CD4-positive, alpha-beta T cell (primary cell): ENCODE results near the gene EIF3A. TPM values are rescaled to one million over a fixed set of nuclear protein-coding genes. Genes with fewer than 3 reads are reported as not detected.

Experiments
- ATAC-seq: fragments of 200-7000 bp; cut with Tn5 transposase; one replicate; pipeline ENCODE4 v1.10.0; 2022; ENCODE audit warnings: mild to moderate bottlenecking; ENCODE audit not compliant: poor library complexity
- CTCF ChIA-PET: fragments of 350-600 bp; sonication (Branson Sonifier 250); formaldehyde crosslinking; loops from one replicate; lab custom pipeline; 2021; ENCODE audit warnings: antibody characterized with exemption, inconsistent platforms; lab: Charles Lee
- POLR2A ChIA-PET: fragments of 350-600 bp; sonication (Branson Sonifier 250); formaldehyde crosslinking; loops from one replicate; lab custom pipeline; 2021; ENCODE audit warnings: antibody characterized with exemption, inconsistent platforms; lab: Charles Lee
- DNase-seq, 14 experiments: peaks; one replicate each; pipeline ENCODE4 v3.0.0-alpha.2; 2013 to 2020; ENCODE audit warnings: mixed read lengths in 2 of 14
- H3K27ac ChIP-seq, 2 donors: one replicate each; pipeline versions ENCODE4 v1.5.1 to v1.7.0; 2013; ENCODE audit warnings: low read length in 2 of 2, low read depth in 1 of 2, mild to moderate bottlenecking in 1 of 2
- H3K27me3 ChIP-seq, 2 experiments: 1 replicate in 1 of 2; 2 replicates in 1 of 2; pipeline versions ENCODE4 v1.6.1 to v1.7.0; 2013; ENCODE audit warnings: low read length in 2 of 2, control low read depth in 1 of 2, mild to moderate bottlenecking in 1 of 2, moderate library complexity in 1 of 2; ENCODE audit not compliant: insufficient read depth in 2 of 2, control insufficient read depth in 1 of 2
- H3K36me3 ChIP-seq: one replicate; pipeline ENCODE4 v1.6.1; 2013; ENCODE audit warnings: low read length, control low read depth; ENCODE audit not compliant: insufficient read depth
- H3K4me1 ChIP-seq: one replicate; pipeline ENCODE4 v1.6.1; 2013; ENCODE audit warnings: low read length, control low read depth; ENCODE audit not compliant: insufficient read depth
- H3K4me3 ChIP-seq: one replicate; pipeline ENCODE4 v1.5.1; 2013; ENCODE audit warnings: mild to moderate bottlenecking, low read length, moderate library complexity
- H3K9me3 ChIP-seq, 2 experiments: 1 replicate in 1 of 2; 2 replicates in 1 of 2; pipeline versions ENCODE4 v1.6.1 to v1.7.0; 2013; ENCODE audit warnings: low read length in 2 of 2, mild to moderate bottlenecking in 2 of 2, control low read depth in 1 of 2, moderate library complexity in 1 of 2; ENCODE audit not compliant: control insufficient read depth in 1 of 2, insufficient read depth in 1 of 2
- H3K27ac Mint-ChIP-seq: one replicate; pipeline ENCODE4 v1.8.0; 2020; ENCODE audit warnings: mixed read lengths
- H3K27me3 Mint-ChIP-seq: one replicate; pipeline ENCODE4 v1.8.0; 2021; ENCODE audit warnings: mixed read lengths
- H3K36me3 Mint-ChIP-seq: one replicate; pipeline ENCODE4 v1.8.0; 2021; ENCODE audit warnings: low read depth, mixed read lengths
- H3K4me1 Mint-ChIP-seq: one replicate; pipeline ENCODE4 v1.8.0; 2021; ENCODE audit warnings: low read depth, mixed read lengths
- H3K4me3 Mint-ChIP-seq: one replicate; pipeline ENCODE4 v1.8.0; 2020; ENCODE audit warnings: mild to moderate bottlenecking, mixed read lengths
- H3K9me3 Mint-ChIP-seq: one replicate; pipeline ENCODE4 v1.8.0; 2020; ENCODE audit warnings: mixed read lengths
- intact Hi-C, 2 experiments: fragments of 100-400 bp; cut with DNase I in 1 of 2; cut with micrococcal nuclease in 1 of 2; formaldehyde crosslinking; loops; one replicate each; pipeline versions ENCODE4 v1.15.1 to v1.9.0; 2023 to 2025; cut with DNase I, micrococcal nuclease
- polyA plus RNA-seq, 2 donors: library from polyadenylated mRNA; unstranded; fragments of 120-200 nt; gene quantifications; one replicate each; pipeline ENCODE4 v1.2.1, GENCODE V29; 2013
- total RNA-seq, 174 experiments: library from RNA in 2 of 174; stranded (reverse) in 2 of 174; gene quantifications; one replicate each; pipeline ENCODE4 v1.2.3 and lab custom pipeline; 2021 to 2026
- TF ChIP-seq, protein P1 (sequence below): fragments of 200-600 bp; IDR thresholded peaks from one replicate; pipeline ENCODE4 v1.8.0; 2022; ENCODE audit warnings: antibody characterized with exemption, mild to moderate bottlenecking

Gene EIF3A, protein sequence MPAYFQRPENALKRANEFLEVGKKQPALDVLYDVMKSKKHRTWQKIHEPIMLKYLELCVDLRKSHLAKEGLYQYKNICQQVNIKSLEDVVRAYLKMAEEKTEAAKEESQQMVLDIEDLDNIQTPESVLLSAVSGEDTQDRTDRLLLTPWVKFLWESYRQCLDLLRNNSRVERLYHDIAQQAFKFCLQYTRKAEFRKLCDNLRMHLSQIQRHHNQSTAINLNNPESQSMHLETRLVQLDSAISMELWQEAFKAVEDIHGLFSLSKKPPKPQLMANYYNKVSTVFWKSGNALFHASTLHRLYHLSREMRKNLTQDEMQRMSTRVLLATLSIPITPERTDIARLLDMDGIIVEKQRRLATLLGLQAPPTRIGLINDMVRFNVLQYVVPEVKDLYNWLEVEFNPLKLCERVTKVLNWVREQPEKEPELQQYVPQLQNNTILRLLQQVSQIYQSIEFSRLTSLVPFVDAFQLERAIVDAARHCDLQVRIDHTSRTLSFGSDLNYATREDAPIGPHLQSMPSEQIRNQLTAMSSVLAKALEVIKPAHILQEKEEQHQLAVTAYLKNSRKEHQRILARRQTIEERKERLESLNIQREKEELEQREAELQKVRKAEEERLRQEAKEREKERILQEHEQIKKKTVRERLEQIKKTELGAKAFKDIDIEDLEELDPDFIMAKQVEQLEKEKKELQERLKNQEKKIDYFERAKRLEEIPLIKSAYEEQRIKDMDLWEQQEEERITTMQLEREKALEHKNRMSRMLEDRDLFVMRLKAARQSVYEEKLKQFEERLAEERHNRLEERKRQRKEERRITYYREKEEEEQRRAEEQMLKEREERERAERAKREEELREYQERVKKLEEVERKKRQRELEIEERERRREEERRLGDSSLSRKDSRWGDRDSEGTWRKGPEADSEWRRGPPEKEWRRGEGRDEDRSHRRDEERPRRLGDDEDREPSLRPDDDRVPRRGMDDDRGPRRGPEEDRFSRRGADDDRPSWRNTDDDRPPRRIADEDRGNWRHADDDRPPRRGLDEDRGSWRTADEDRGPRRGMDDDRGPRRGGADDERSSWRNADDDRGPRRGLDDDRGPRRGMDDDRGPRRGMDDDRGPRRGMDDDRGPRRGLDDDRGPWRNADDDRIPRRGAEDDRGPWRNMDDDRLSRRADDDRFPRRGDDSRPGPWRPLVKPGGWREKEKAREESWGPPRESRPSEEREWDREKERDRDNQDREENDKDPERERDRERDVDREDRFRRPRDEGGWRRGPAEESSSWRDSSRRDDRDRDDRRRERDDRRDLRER (N-terminal part only)
- total RNA-seq (100 to 1,000 TPM; 129 TPM), total RNA-seq (lab: John Stamatoyannopoulos, UW) (304 to 1,012 (median 504) reads per million in 172 experiments)
- 118 TPM for polyA plus RNA-seq (2013, experiment 1 of 2)
- polyA plus RNA-seq (2013, experiment 2 of 2) = 134 TPM

DNA sequence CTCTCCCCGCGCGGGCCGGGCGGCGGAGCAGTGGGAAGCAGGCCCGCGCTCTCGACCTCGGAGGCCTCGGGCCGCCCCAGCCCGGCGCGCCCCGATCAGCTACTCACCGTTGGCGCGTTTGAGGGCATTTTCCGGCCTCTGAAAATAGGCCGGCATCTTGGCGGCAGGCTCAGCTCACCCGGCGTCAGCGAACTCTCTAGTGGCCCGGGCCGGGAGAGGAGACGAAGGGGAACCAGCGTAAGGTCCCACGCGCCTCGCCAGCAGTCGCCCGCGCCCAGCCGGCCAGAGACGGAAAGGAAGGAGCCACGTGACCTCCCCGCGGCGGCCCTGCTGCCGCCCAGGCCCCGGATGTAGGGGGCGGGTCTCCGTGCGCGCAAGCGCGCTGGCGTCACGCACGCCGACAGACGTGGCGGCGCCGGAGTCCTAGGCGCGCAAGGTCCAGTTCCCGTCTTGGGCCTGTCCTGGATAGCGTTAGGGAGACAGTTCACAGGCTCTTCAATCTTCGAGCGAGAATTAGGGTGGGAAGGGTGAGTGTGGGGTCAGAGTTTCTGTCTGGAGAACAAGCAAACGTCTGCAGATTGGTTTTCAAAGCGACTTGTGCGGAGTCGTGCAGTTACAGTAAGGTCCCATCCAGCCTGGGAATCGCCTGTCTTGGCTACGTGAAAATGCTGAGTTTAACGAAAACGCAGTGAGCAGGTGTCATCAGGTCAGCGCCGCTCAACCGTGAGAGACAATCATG is at the start of gene EIF3A:
Gene EIF3A, minus strand, starts transcription at position 297 of the 739 bp plus-strand sequence. Its CDS starts 141 bp downstream, at position 156.
- TF ChIP-seq, protein P1, sequence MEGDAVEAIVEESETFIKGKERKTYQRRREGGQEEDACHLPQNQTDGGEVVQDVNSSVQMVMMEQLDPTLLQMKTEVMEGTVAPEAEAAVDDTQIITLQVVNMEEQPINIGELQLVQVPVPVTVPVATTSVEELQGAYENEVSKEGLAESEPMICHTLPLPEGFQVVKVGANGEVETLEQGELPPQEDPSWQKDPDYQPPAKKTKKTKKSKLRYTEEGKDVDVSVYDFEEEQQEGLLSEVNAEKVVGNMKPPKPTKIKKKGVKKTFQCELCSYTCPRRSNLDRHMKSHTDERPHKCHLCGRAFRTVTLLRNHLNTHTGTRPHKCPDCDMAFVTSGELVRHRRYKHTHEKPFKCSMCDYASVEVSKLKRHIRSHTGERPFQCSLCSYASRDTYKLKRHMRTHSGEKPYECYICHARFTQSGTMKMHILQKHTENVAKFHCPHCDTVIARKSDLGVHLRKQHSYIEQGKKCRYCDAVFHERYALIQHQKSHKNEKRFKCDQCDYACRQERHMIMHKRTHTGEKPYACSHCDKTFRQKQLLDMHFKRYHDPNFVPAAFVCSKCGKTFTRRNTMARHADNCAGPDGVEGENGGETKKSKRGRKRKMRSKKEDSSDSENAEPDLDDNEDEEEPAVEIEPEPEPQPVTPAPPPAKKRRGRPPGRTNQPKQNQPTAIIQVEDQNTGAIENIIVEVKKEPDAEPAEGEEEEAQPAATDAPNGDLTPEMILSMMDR = no peak
- H3K27ac ChIP-seq = peak within 1 kb of the TSS; percentile 92 to 96
- no peaks in the 10 kb centered on the region for H3K27me3 ChIP-seq
- Mint-ChIP-seq H3K27ac (peak within 1 kb of the TSS; percentile 99), H3K27me3 (no peaks in the 10 kb centered on the region), H3K36me3 (peaks cover 29% of the 10 kb centered on the region), H3K4me3 (peak within 1 kb of the TSS; percentile 100), H3K4me1 (peaks cover 64% of the 10 kb centered on the region), H3K9me3 (no peaks in the 10 kb centered on the region)
- ChIA-PET POLR2A (interaction anchor here (0.6 to 5.1 kb wide), 16 partner anchors 10 to 792 kb away, joined by 3 to 41 read pairs (median 4); partner anchors contain the start of genes CACUL1, DENND10, MCMBP and PRDX3), CTCF (interaction anchor here (1.7 kb wide), 1 partner anchor 365 kb away, joined by 3 read pairs; no protein-coding TSS in a partner anchor)
- DNase-seq (peak; percentile 82 to 96 (median 88)), ATAC-seq (peak; percentile 69)
- no peaks in the 10 kb centered on the region for H3K9me3 ChIP-seq
- H3K36me3 ChIP-seq = peaks cover 3% of the 10 kb centered on the region
- peak within 1 kb of the TSS; percentile 99 for H3K4me3 ChIP-seq
- intact Hi-C loops = loop anchor here (1.0 to 5.0 kb wide), 4 partner anchors 24 to 517 kb away; partner anchors contain the start of genes DENND10 (in 1 of the 2), PRDX3 (in 1 of the 2), SFXN4 (in 1 of the 2) and TIAL1 (in 1 of the 2)
- H3K4me1 ChIP-seq = peaks cover 33% of the 10 kb centered on the region

DNA sequence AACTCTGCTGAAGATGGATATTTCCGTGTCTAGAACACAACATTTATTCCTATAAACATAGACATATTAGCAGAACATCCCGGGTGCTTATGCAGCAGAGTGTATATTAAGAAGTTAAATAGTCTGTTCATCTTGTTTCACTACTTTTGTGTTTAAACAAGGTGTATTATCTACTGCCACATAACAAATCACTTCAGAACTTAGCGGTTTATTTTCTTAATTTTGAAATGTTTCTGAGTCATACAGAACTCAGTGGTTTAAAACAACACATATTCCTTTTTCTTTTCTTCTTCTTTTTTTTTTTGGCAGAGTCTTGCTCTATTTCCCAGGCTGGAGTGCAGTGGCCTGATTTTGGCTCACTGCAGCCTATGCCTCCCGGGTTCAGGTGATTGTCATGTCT is 49.1 kb upstream of the EIF3A start:
- Mint-ChIP-seq H3K4me3 (peak overlapping the region; percentile 11), H3K4me1 (peaks cover 32% of the 10 kb centered on the region), H3K27me3 (no peaks in the 10 kb centered on the region), H3K36me3 (peaks cover 58% of the 10 kb centered on the region), H3K27ac (peak overlapping the region; percentile 86), H3K9me3 (no peaks in the 10 kb centered on the region)
- Histone ChIP-seq H3K36me3 (peaks cover 43% of the 10 kb centered on the region), H3K4me1 (peaks cover 32% of the 10 kb centered on the region), H3K4me3 (no peak overlapping the region), H3K27me3 (no peaks in the 10 kb centered on the region), H3K9me3 (no peaks in the 10 kb centered on the region), H3K27ac (no peak overlapping the region)
- CTCF ChIA-PET = no interaction called here
- ATAC-seq (no peak), DNase-seq (no peak)
- POLR2A ChIA-PET = no interaction called here
- TF ChIP-seq, protein P1 = no peak
- intact Hi-C loops = loop anchor here in 1 of 2 experiments (5.0 kb wide), 1 partner anchor 37 kb away; no protein-coding TSS in a partner anchor
